ENCODE data around the gene GPR45.

GPR45 gene

GRCh38 chr2:105291981-105292380 lies 50.4 kb downstream of the GPR45 start:
- Histone ChIP-seq H3K9ac (ENCODE audit: low read length in 5 of 5) (no peak overlapping the region), H3K27me3 (ENCODE audit: control insufficient read depth in 5 of 5, insufficient read depth in 4 of 5, low read length in 5 of 5) (no peaks in the 10 kb centered on the region), H3K9me3 (ENCODE audit: control insufficient read depth in 5 of 5, low read length in 5 of 5) (no peaks in the 10 kb centered on the region), H3K4me1 (ENCODE audit: control insufficient read depth in 5 of 5, insufficient read depth in 5 of 5, low read length in 5 of 5) (peaks cover 0 to 3% (median 0%) of the 10 kb centered on the region in 5 donors), H3K36me3 (ENCODE audit: control insufficient read depth in 5 of 5, insufficient read depth in 5 of 5, low read length in 5 of 5) (peaks cover 21 to 73% (median 44%) of the 10 kb centered on the region in 5 donors), H3K27ac (ENCODE audit: low read depth, low read length) (no peak overlapping the region), H3K4me3 (ENCODE audit: low read depth in 1 of 5, low read length in 5 of 5) (no peak overlapping the region)

Data from subcutaneous abdominal adipose tissue (tissue), 5 donors.